NCI-H526 treated with DMSO at 0.1 percent for 48 hours (cell line): ENCODE data around the gene VAMP7.
A peak's percentile ranks its signal among the peaks of the same experiment; 100 is the strongest.
"Not testable (repeated sequence)": the region's sequence is repeated elsewhere in the genome, so short reads cannot be mapped to it uniquely, and the experiment has no call there.

ENCODE experiments used
- DNase-seq: peaks from one replicate; lab custom pipeline; 2025; lab: John Stamatoyannopoulos, UW

The VAMP7 gene

GRCh38 chrX:155907661-155908060 lies 26.5 kb downstream of the VAMP7 start:
- DNase-seq: not testable (repeated sequence)

GRCh38 chrX:155923200-155923599 lies 42.1 kb downstream of the VAMP7 start:
- DNase-seq: no peak

GRCh38 chrX:155930852-155931618 lies 49.9 kb downstream of the VAMP7 start:
- DNase-seq: not testable (repeated sequence)

GRCh38 chrX:155938132-155938531 lies 57.0 kb downstream of the VAMP7 start:
- DNase-seq: no peak

- no peak for DNase-seq
These were observed 68.0 kb downstream of the VAMP7 start for GRCh38 chrX:155949098-155949497.

GRCh38 chrX:155951237-155951789 lies 70.2 kb downstream of the VAMP7 start:
- DNase-seq: no peak

GRCh38 chrX:155953055-155953454 lies 71.9 kb downstream of the VAMP7 start:
- no peak for DNase-seq

- no peak for DNase-seq
These were observed 73.6 kb downstream of the VAMP7 start for GRCh38 chrX:155954793-155955192.

GRCh38 chrX:155956099-155956498 lies 75.0 kb downstream of the VAMP7 start:
- no peak for DNase-seq

GRCh38 chrX:155956649-155957048 lies 75.5 kb downstream of the VAMP7 start:
- DNase-seq: no peak

- DNase-seq: no peak
These were observed 76.7 kb downstream of the VAMP7 start for GRCh38 chrX:155957843-155958242.

- no peak for DNase-seq
These were observed 78.0 kb downstream of the VAMP7 start for GRCh38 chrX:155959018-155959587.

GRCh38 chrX:155962906-155963305 lies 81.8 kb downstream of the VAMP7 start:
- no peak for DNase-seq

- DNase-seq: peak; percentile 73
These were observed 85.7 kb downstream of the VAMP7 start for GRCh38 chrX:155966876-155967275.

GRCh38 chrX:155967653-155968325 lies 86.6 kb downstream of the VAMP7 start:
- DNase-seq: no peak

GRCh38 chrX:155968326-155968661 lies 87.1 kb downstream of the VAMP7 start:
- DNase-seq: no peak

- DNase-seq: no peak
These were observed 87.6 kb downstream of the VAMP7 start for GRCh38 chrX:155968791-155969190.

- DNase-seq: peak; percentile 7
These were observed 90.5 kb downstream of the VAMP7 start for GRCh38 chrX:155971658-155972057.

- DNase-seq: not testable (repeated sequence)
These were observed 91.1 kb downstream of the VAMP7 start for GRCh38 chrX:155972241-155972640.

- DNase-seq: no peak
These were observed 102.2 kb downstream of the VAMP7 start for GRCh38 chrX:155983326-155983725.

GRCh38 chrX:155985208-155985607 lies 104.1 kb downstream of the VAMP7 start:
- DNase-seq: no peak

GRCh38 chrX:155986995-155987394 lies 105.8 kb downstream of the VAMP7 start:
- not testable (repeated sequence) for DNase-seq

GRCh38 chrX:155988859-155989258 lies 107.7 kb downstream of the VAMP7 start:
- no peak for DNase-seq
